ENCODE data around the gene MBOAT7.

The MBOAT7 gene

GRCh38 chr19:54138489-54139256, 50.7 kb downstream of the MBOAT7 start:
- no peak for DNase-seq (ENCODE audit: low spot score)

- peak; percentile 26 for DNase-seq (ENCODE audit: low spot score)
Observed at GRCh38 chr19:54137699-54138488, 51.5 kb downstream of the MBOAT7 start, which contains the start of gene CNOT3. Gene CNOT3 (plus strand): TSS chr19:54137762. CDS start chr19:54142979, 5,217 bp downstream.

GRCh38 chr19:54136864-54137698, 52.3 kb downstream of the MBOAT7 start:
- DNase-seq (ENCODE audit: low spot score) = peak; percentile 98

GRCh38 chr19:54136086-54136863, 53.1 kb downstream of the MBOAT7 start:
- DNase-seq (ENCODE audit: low spot score) = peak; percentile 43

GRCh38 chr19:54133957-54134590, 55.3 kb downstream of the MBOAT7 start:
- no peak for DNase-seq (ENCODE audit: low spot score)

GRCh38 chr19:54133312-54133956, 55.9 kb downstream of the MBOAT7 start:
- DNase-seq (ENCODE audit: low spot score) = no peak

- no peak for DNase-seq (ENCODE audit: low spot score)
Observed at GRCh38 chr19:54129617-54129996, 59.8 kb downstream of the MBOAT7 start.

- DNase-seq (ENCODE audit: low spot score) = no peak
Observed at GRCh38 chr19:54128796-54129616, 60.4 kb downstream of the MBOAT7 start.

GRCh38 chr19:54128441-54128725, 61.0 kb downstream of the MBOAT7 start:
- DNase-seq (ENCODE audit: low spot score) = no peak

GRCh38 chr19:54127688-54128440, 61.5 kb downstream of the MBOAT7 start:
- no peak for DNase-seq (ENCODE audit: low spot score)

GRCh38 chr19:54125713-54126112, 63.7 kb downstream of the MBOAT7 start:
- no peak for DNase-seq (ENCODE audit: low spot score)

- no peak for DNase-seq (ENCODE audit: low spot score)
Observed at GRCh38 chr19:54124393-54124792, 65.0 kb downstream of the MBOAT7 start.

- DNase-seq (ENCODE audit: low spot score) = no peak
Observed at GRCh38 chr19:54123682-54124081, 65.7 kb downstream of the MBOAT7 start.
